GM18502 (cell line): Measurements from ENCODE around the gene LAMA1.

Source experiments
- ATAC-seq: cut with Tn5 transposase; IDR thresholded peaks from one replicate; pipeline ENCODE4 v1.9.1; 2021; ENCODE audit warnings: mild to moderate bottlenecking; ENCODE audit not compliant: unreplicated experiment, poor library complexity

Gene LAMA1

GRCh38 chr18:7116001-7116730, 1.4 kb downstream of the LAMA1 start:
- ATAC-seq: no peak

- ATAC-seq: no peak
Observed at GRCh38 chr18:7112936-7113335, 4.7 kb downstream of the LAMA1 start.

GRCh38 chr18:7111134-7111533, 6.5 kb downstream of the LAMA1 start:
- ATAC-seq: no peak

DNA sequence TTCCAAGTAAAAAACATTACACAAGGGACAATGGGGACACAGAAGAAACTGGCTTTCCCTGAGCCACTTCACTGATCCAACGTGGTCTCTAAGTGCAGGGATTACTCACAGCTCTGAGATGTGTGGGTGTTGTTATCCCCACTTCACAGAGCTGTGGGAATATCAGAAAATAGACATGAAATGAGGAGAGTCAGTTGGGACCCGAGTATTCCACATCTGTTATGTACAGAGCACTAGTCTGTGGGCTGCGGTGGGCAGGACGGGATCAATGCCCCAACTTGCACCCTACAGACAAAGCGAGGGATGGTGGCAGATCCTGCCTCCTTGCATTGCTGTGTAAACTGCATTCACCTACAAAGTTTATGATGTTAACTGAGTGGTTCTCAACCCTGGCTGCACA, 11.7 kb downstream of the LAMA1 start:
- no peak for ATAC-seq

- no peak for ATAC-seq
Observed at GRCh38 chr18:7105268-7105667, 12.3 kb downstream of the LAMA1 start.

- ATAC-seq: no peak
Observed at GRCh38 chr18:7104649-7105048, 12.9 kb downstream of the LAMA1 start.

GRCh38 chr18:7102131-7102530, 15.5 kb downstream of the LAMA1 start:
- no peak for ATAC-seq

- no peak for ATAC-seq
Observed at GRCh38 chr18:7096838-7097237, 20.8 kb downstream of the LAMA1 start.

- no peak for ATAC-seq
Observed at GRCh38 chr18:7094427-7094826, 23.2 kb downstream of the LAMA1 start.

DNA sequence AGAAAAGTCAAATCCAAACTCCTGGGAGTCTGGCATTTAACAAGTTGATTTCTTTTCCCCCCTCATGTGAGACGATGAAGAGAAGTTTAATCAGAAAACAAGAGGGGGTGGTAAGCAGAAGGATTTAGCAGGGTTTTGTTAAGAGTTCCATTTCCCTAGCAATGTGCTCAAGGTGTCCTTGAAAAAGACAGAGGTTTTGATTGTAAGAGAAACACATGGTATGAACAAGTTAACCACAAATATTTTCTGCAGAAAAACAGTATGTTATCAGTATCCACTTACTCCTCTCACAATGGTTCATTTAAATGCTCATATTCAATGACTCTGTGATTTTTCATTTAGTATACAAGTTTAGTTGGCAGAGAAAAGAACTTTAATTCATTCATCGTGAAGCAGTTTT, 26.8 kb downstream of the LAMA1 start:
- ATAC-seq: no peak

GRCh38 chr18:7089369-7089768, 28.2 kb downstream of the LAMA1 start:
- no peak for ATAC-seq

GRCh38 chr18:7084080-7085065, 33.2 kb downstream of the LAMA1 start:
- no peak for ATAC-seq

- no peak for ATAC-seq
Observed at GRCh38 chr18:7082671-7083070, 34.9 kb downstream of the LAMA1 start.

GRCh38 chr18:7079231-7079630, 38.4 kb downstream of the LAMA1 start:
- no peak for ATAC-seq

GRCh38 chr18:7072593-7072992, 45.0 kb downstream of the LAMA1 start:
- ATAC-seq: no peak

GRCh38 chr18:7071600-7071999, 46.0 kb downstream of the LAMA1 start:
- ATAC-seq: no peak

GRCh38 chr18:7070466-7070865, 47.1 kb downstream of the LAMA1 start:
- no peak for ATAC-seq

- ATAC-seq: no peak
Observed at GRCh38 chr18:7068871-7069590, 48.6 kb downstream of the LAMA1 start.

- no peak for ATAC-seq
Observed at GRCh38 chr18:7066965-7067555, 50.5 kb downstream of the LAMA1 start.

DNA sequence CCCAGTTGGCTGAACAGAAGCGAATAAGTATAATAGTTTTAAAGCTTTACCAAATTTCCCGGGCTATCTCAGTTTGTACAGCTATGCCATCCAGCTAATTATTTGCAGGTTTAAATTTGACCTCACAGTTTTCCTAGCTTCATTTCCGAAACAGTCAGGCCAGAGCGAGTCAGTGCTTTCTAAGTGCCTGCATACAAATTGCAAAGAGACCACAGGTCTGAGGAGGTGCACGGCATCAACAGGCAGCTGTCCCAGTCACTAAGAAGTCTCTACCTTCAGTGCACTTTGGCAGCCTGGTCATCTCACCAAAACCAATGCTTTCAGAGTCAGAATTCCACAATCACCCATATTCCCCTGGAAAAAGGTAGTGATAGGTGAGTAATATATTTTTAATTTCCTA, 51.9 kb downstream of the LAMA1 start:
- no peak for ATAC-seq
